Transverse colon (tissue), 4 donors: ENCODE results near the gene ELSPBP1. TPM values are rescaled to one million over a fixed set of nuclear protein-coding genes. Genes with fewer than 3 reads are reported as not detected.

Experiments
- DNase-seq: peaks from one replicate; pipeline ENCODE4 v3.0.0-alpha.2; 2019
- H3K27ac ChIP-seq, 4 donors: fragments of 200-600 bp; sonication (generic); 2 replicates each; pipeline ENCODE4 v1.5.1; 2016 to 2018; ENCODE audit warnings: inconsistent platforms in 4 of 4
- H3K27me3 ChIP-seq: fragments of 200-600 bp; sonication (generic); 2 replicates; pipeline ENCODE4 v1.5.1; 2017; ENCODE audit warnings: inconsistent platforms
- H3K36me3 ChIP-seq, 4 donors: fragments of 200-600 bp; sonication (generic); 2 replicates each; pipeline ENCODE4 v1.5.1; 2017 to 2019; ENCODE audit warnings: inconsistent platforms in 4 of 4
- H3K4me1 ChIP-seq, 4 donors: fragments of 200-600 bp; sonication (generic); 2 replicates each; pipeline ENCODE4 v1.5.1; 2017 to 2020; ENCODE audit warnings: inconsistent platforms in 4 of 4
- H3K4me3 ChIP-seq, 4 donors: fragments of 200-600 bp; sonication (generic); 1 replicate in 1 of 4; 2 replicates in 3 of 4; pipeline versions ENCODE4 v1.5.1 to v1.6.1; 2017 to 2019; ENCODE audit warnings: inconsistent platforms in 4 of 4
- H3K9me3 ChIP-seq, 2 donors: fragments of 200-600 bp; sonication (generic); 2 replicates each; pipeline ENCODE4 v1.5.1; 2017 to 2019; ENCODE audit warnings: inconsistent platforms in 2 of 2
- EP300 ChIP-seq: sonication (generic); formaldehyde crosslinking; IDR thresholded peaks from one replicate; pipeline ENCODE4 v1.6.1; 2017; ENCODE audit warnings: antibody characterized with exemption, low read depth
- POLR2A ChIP-seq: fragments of 450-650 bp; IDR thresholded peaks from one replicate; pipeline ENCODE4 v1.6.1; 2016; ENCODE audit warnings: antibody characterized with exemption, mild to moderate bottlenecking, moderate library complexity
- POLR2AphosphoS5 ChIP-seq, 3 donors: sonication (generic); formaldehyde crosslinking; IDR thresholded peaks; one replicate each; pipeline ENCODE4 v1.6.1; 2016; ENCODE audit warnings: antibody characterized with exemption in 3 of 3
- WGBS, 2 donors: methylation state at CpG; one replicate each; pipeline ENCODE4 v1.1.5; 2018; ENCODE audit warnings: low coverage in 1 of 2; 5-methylcytosine and 5-hydroxymethylcytosine counted together
- in situ Hi-C, 4 donors: fragments of 200-750 bp; cut with MboI; loops; one replicate each; pipeline versions ENCODE4 v1.15.0 to v1.15.1; 2017; ENCODE audit warnings: low sequenced_read_pairs in 3 of 4, low pct_ligation_motif_present in 1 of 4, low pct_unique_long_range_greater_than_20kb in 1 of 4
- intact Hi-C: fragments of 100-400 bp; cut with DNase I; formaldehyde crosslinking; loops from one replicate; pipeline ENCODE4 v1.15.1; 2023; ENCODE audit warnings: low total_unique reads
- total RNA-seq, 4 donors: library from RNA; depleted of rRNA; stranded (reverse); fragments of >200 nt; gene quantifications; one replicate each; pipeline ENCODE4 v1.1.0, GENCODE V29; 2016
- TF ChIP-seq, protein P1 (sequence below), 5 experiments: fragments of 200-600 bp in 3 of 5; fragments of 450-650 bp in 2 of 5; sonication (generic) in 3 of 5; IDR thresholded peaks; 1 replicate in 2 of 5; 2 replicates in 3 of 5; pipeline ENCODE4 v1.5.1; 2016 to 2017; ENCODE audit warnings: antibody characterized with exemption in 5 of 5, inconsistent platforms in 3 of 5, mild to moderate bottlenecking in 2 of 5, moderate library complexity in 1 of 5

The ELSPBP1 gene
- total RNA-seq, 4 donors from 2014 or later, result not detected

DNA sequence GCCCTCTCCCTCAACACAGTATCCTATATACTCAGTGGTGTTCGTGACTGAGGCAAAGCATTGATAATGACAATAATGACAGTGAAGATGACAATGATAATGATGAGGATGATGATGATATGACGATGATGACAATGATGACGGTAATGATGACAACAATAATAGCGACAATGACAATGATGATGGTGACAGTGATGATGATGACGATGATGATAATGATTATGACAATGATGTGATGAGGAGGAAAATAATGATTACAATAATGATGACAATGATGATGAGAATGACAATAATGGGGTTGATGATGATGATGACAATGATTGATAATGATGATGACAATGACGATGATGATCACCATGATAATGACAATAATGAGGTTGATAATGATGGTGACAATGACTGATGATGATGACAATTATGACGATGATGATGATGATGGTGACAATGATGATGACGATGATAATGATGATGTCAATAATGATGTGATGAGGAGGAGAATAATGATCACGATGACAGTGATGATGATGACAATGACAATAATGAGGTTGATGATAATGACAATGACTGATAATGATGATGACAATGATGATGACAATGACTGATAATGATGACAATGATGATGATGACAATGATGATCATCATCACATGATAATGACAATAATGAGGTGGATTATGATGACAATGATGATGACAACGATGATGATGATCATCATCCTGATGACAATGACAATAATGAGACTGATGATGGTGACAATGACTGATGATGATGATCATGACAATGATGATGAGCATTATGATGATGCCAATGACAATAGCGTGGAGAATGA lies 16.7 kb downstream of the ELSPBP1 start:
- no peak overlapping the region for H3K27ac ChIP-seq
- no peak overlapping the region for H3K4me3 ChIP-seq
- in situ Hi-C loops (loop anchor here in 1 of 4 donors (25.0 kb wide), 1 partner anchor 174 kb away; no protein-coding TSS in a partner anchor), intact Hi-C loops (no loop called here)
- WGBS, 2 donors, result 89 to 91% methylated on average over 10 to 11 of the region's 11 CpGs
- no peak for TF ChIP-seq EP300
- no peak for TF ChIP-seq POLR2AphosphoS5 (IDR thresholded peaks at IDR 0.05)
- TF ChIP-seq, protein P1, sequence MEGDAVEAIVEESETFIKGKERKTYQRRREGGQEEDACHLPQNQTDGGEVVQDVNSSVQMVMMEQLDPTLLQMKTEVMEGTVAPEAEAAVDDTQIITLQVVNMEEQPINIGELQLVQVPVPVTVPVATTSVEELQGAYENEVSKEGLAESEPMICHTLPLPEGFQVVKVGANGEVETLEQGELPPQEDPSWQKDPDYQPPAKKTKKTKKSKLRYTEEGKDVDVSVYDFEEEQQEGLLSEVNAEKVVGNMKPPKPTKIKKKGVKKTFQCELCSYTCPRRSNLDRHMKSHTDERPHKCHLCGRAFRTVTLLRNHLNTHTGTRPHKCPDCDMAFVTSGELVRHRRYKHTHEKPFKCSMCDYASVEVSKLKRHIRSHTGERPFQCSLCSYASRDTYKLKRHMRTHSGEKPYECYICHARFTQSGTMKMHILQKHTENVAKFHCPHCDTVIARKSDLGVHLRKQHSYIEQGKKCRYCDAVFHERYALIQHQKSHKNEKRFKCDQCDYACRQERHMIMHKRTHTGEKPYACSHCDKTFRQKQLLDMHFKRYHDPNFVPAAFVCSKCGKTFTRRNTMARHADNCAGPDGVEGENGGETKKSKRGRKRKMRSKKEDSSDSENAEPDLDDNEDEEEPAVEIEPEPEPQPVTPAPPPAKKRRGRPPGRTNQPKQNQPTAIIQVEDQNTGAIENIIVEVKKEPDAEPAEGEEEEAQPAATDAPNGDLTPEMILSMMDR (IDR thresholded peaks at IDR 0.05), result no peak
- no peak for TF ChIP-seq POLR2A
- DNase-seq, result no peak
- H3K4me1 ChIP-seq, result no peaks in the 10 kb centered on the region
- H3K27me3 ChIP-seq, result peaks cover 4% of the 10 kb centered on the region
- H3K36me3 ChIP-seq, result no peaks in the 10 kb centered on the region
- no peaks in the 10 kb centered on the region for H3K9me3 ChIP-seq

DNA sequence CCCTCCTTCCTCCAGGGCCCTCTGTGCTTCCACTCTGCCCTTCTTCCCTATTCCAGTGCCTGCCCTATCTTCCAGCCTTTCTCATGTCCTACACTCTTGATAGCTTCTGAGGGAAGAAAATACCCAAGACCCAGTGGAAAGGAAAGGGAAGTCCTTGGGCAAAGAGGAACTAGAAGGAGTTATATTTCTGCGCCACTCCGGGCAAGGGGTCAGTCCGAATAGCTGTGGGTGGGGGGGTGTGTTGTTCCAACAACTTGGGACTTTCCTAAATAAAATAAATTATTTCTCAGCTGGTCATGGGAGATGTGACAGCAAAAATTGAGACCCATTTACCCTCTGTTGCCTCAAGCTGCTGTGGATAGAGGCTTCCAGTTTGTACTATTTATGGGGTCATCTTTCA lies 26.3 kb downstream of the ELSPBP1 start:
- Histone ChIP-seq H3K4me3 (no peak overlapping the region), H3K4me1 (no peaks in the 10 kb centered on the region), H3K9me3 (no peaks in the 10 kb centered on the region), H3K27ac (no peak overlapping the region), H3K36me3 (no peaks in the 10 kb centered on the region), H3K27me3 (peaks cover 12% of the 10 kb centered on the region)
- in situ Hi-C loops, result loop anchor here in 1 of 4 donors (25.0 kb wide), 1 partner anchor 183 kb away; no protein-coding TSS in a partner anchor
- 66 to 81% methylated on average over 3 of the region's 3 CpGs for WGBS, 2 donors
- intact Hi-C loops, result no loop called here
- DNase-seq, result no peak
- TF ChIP-seq POLR2A, result no peak
- no peak for TF ChIP-seq EP300
- TF ChIP-seq, protein P1 (IDR thresholded peaks at IDR 0.05), result no peak
- TF ChIP-seq POLR2AphosphoS5 (IDR thresholded peaks at IDR 0.05), result no peak

DNA sequence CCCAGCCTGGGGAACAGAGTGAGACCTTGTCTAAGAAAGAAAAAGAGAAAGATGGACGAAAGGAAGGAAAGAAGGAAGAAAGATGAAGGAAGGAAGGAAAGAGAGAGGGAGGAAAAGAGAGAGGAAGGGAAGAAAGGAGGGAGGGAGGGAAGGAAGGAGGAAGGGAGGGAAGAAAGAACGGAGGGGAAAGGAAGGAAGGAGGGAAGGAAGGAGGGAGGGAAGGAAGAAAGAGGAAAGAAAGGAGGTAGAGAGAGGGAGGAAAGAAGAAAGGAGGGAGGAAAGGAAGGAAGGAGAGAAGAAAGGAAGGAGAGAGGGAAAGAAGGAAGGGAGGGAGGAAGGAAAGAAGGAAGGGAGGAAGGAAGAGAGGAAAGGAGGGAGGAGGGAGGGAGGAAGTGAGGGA lies 28.6 kb downstream of the ELSPBP1 start:
- Histone ChIP-seq H3K27ac (no peak overlapping the region), H3K36me3 (no peaks in the 10 kb centered on the region), H3K4me3 (no peak overlapping the region), H3K27me3 (peaks cover 3% of the 10 kb centered on the region), H3K9me3 (no peaks in the 10 kb centered on the region), H3K4me1 (no peaks in the 10 kb centered on the region)
- no peak for DNase-seq
- in situ Hi-C loops, result loop anchor here in 1 of 4 donors (25.0 kb wide), 1 partner anchor 186 kb away; no protein-coding TSS in a partner anchor
- WGBS, 2 donors, result 62% methylated on average over 2 of the region's 2 CpGs
- intact Hi-C loops, result no loop called here
- no peak for TF ChIP-seq POLR2AphosphoS5 (IDR thresholded peaks at IDR 0.05)
- TF ChIP-seq EP300, result no peak
- TF ChIP-seq, protein P1 (IDR thresholded peaks at IDR 0.05), result no peak
- no peak for TF ChIP-seq POLR2A

DNA sequence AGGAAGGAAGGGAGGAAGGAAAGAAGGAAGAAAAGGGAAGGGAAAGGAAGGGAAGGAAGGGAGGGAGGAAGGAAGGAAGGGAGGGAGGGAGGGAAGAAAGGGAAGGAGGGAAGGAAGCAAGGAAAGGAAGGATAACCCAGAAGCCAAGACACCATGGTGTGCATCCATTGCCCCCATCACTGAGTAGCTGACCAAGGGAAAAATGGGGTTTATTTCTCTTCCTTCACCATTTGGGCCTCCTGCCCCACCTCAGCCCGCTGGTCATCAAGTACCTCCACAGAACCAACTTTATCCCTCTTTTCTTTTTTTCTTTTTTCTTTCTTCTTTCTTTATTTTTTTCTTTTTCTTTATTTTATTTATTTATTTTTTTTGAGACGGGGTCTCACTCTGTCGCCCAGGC lies 29.1 kb downstream of the ELSPBP1 start:
- DNase-seq, result no peak
- Histone ChIP-seq H3K36me3 (no peaks in the 10 kb centered on the region), H3K9me3 (no peaks in the 10 kb centered on the region), H3K27ac (no peak overlapping the region), H3K4me1 (no peaks in the 10 kb centered on the region), H3K4me3 (no peak overlapping the region), H3K27me3 (peaks cover 3% of the 10 kb centered on the region)
- in situ Hi-C loops, result loop anchor here in 1 of 4 donors (25.0 kb wide), 1 partner anchor 186 kb away; no protein-coding TSS in a partner anchor
- intact Hi-C loops, result no loop called here
- TF ChIP-seq, protein P1 (IDR thresholded peaks at IDR 0.05), result no peak
- TF ChIP-seq EP300 (no peak), POLR2A (no peak), POLR2AphosphoS5 (IDR thresholded peaks at IDR 0.05) (no peak)
- 88 to 90% methylated on average over 3 of the region's 3 CpGs for WGBS, 2 donors
